IMR-90 (cell line): ENCODE data around the gene SLC25A40. TPM values are rescaled to one million over a fixed set of nuclear protein-coding genes. Genes with fewer than 3 reads are reported as not detected.

ENCODE experiments used
- ATAC-seq: fragments of 200-7000 bp; cut with Tn5 transposase; 2 replicates; pipeline ENCODE4 v1.9.1; 2020; ENCODE audit warnings: low read depth, mild to moderate bottlenecking, moderate library complexity
- BruUV-seq: library from RNA; stranded (reverse); fragments of 400-500 nt; replicated peaks from 2 replicates; lab custom pipeline; 2021; lab: Mats Ljungman, UMichigan
- CTCF ChIA-PET: fragments of 300-600 bp; formaldehyde crosslinking; extraction: SDS; loops from one replicate; lab custom pipeline; 2021; ENCODE audit warnings: antibody characterized with exemption; lab: Yijun Ruan, JAX
- POLR2A ChIA-PET: fragments of 300-600 bp; sonication (Branson Sonifier 250); formaldehyde crosslinking; loops from one replicate; lab custom pipeline; 2022; ENCODE audit warnings: antibody characterized with exemption; ENCODE audit not compliant: unreplicated experiment; lab: Charles Lee
- DNase-seq: peaks from one replicate; pipeline ENCODE4 v3.0.0; 2013
- H2AFZ ChIP-seq: replicated peaks from 2 replicates; pipeline ENCODE3; 2013; ENCODE audit warnings: low read length, mild to moderate bottlenecking; ENCODE audit not compliant: poor library complexity
- H2AK5ac ChIP-seq: 2 replicates; pipeline ENCODE4 v1.6.1; 2013; ENCODE audit warnings: low read depth, low read length, inconsistent platforms
- H2AK9ac ChIP-seq: replicated peaks from 2 replicates; pipeline ENCODE3; 2013; ENCODE audit warnings: mild to moderate bottlenecking, low read depth, low read length, moderate library complexity; ENCODE audit not compliant: poor library complexity
- H2BK120ac ChIP-seq: 2 replicates; pipeline ENCODE4 v1.6.1; 2013; ENCODE audit warnings: low read depth, low read length, inconsistent platforms
- H2BK15ac ChIP-seq: 3 replicates; pipeline ENCODE4 v1.6.1; 2013; ENCODE audit warnings: low read depth, low read length, inconsistent platforms
- H2BK20ac ChIP-seq: 2 replicates; pipeline ENCODE4 v1.6.1; 2013; ENCODE audit warnings: low read depth, mild to moderate bottlenecking, inconsistent platforms, low read length, moderate library complexity
- H2BK5ac ChIP-seq: 2 replicates; pipeline ENCODE4 v1.6.1; 2013; ENCODE audit warnings: mild to moderate bottlenecking, low read depth, low read length, inconsistent platforms; ENCODE audit not compliant: poor library complexity, severe bottlenecking
- H3K14ac ChIP-seq: replicated peaks from 2 replicates; pipeline ENCODE4 v1.6.1; 2013; ENCODE audit warnings: low read depth, low read length, inconsistent platforms
- H3K18ac ChIP-seq: 2 replicates; pipeline ENCODE4 v1.6.1; 2013; ENCODE audit warnings: low read depth, low read length, control low read depth
- H3K23ac ChIP-seq: 2 replicates; pipeline ENCODE4 v1.6.1; 2013; ENCODE audit warnings: low read depth, low read length, inconsistent platforms
- H3K27ac ChIP-seq: 2 replicates; pipeline ENCODE4 v1.5.1; 2013; ENCODE audit warnings: mild to moderate bottlenecking, control low read depth, low read length; ENCODE audit not compliant: insufficient read depth
- H3K27me3 ChIP-seq: 2 replicates; pipeline ENCODE4 v1.6.1; 2013; ENCODE audit warnings: low read length; ENCODE audit not compliant: control insufficient read depth, insufficient read depth
- H3K36me3 ChIP-seq: 2 replicates; pipeline ENCODE4 v1.6.1; 2013; ENCODE audit warnings: low read length, mixed read lengths; ENCODE audit not compliant: control insufficient read depth, insufficient read depth
- H3K4ac ChIP-seq: 2 replicates; pipeline ENCODE4 v1.6.1; 2013; ENCODE audit warnings: low read depth, low read length, inconsistent platforms
- H3K4me1 ChIP-seq: 2 replicates; pipeline ENCODE4 v1.6.1; 2013; ENCODE audit warnings: low read length, mixed read lengths; ENCODE audit not compliant: control insufficient read depth, insufficient read depth
- H3K4me2 ChIP-seq: 2 replicates; pipeline ENCODE4 v1.6.1; 2013; ENCODE audit warnings: low read depth, mild to moderate bottlenecking, control low read depth, low read length, moderate library complexity
- H3K4me3 ChIP-seq: 2 replicates; pipeline ENCODE4 v1.5.1; 2013; ENCODE audit warnings: low read depth, mild to moderate bottlenecking, control low read depth, low read length, moderate library complexity; ENCODE audit not compliant: insufficient read depth
- H3K56ac ChIP-seq: 2 replicates; pipeline ENCODE4 v1.6.1; 2013; ENCODE audit warnings: low read length, inconsistent platforms; ENCODE audit not compliant: insufficient read depth; ENCODE audit errors: extremely low read depth
- H3K79me1 ChIP-seq, 2 experiments: 2 replicates each; pipeline ENCODE4 v1.6.1; 2013; ENCODE audit warnings: low read length in 2 of 2, inconsistent platforms in 1 of 2, low read depth in 1 of 2
- H3K9ac ChIP-seq: 2 replicates; pipeline ENCODE4 v1.6.1; 2013; ENCODE audit warnings: low read depth, low read length, control low read depth
- H3K9me1 ChIP-seq: 2 replicates; pipeline ENCODE4 v1.6.1; 2013; ENCODE audit warnings: low read length, inconsistent platforms; ENCODE audit not compliant: insufficient read depth
- H3K9me3 ChIP-seq: 2 replicates; pipeline ENCODE4 v1.6.1; 2013; ENCODE audit warnings: low read length; ENCODE audit not compliant: control insufficient read depth, insufficient read depth
- H4K20me1 ChIP-seq: 2 replicates; pipeline ENCODE4 v1.6.1; 2013; ENCODE audit warnings: low read length, inconsistent platforms; ENCODE audit not compliant: insufficient read depth
- H4K5ac ChIP-seq: 2 replicates; pipeline ENCODE4 v1.6.1; 2013; ENCODE audit warnings: mild to moderate bottlenecking, low read depth, low read length, control low read depth
- H4K8ac ChIP-seq, 2 experiments: 2 replicates each; pipeline ENCODE4 v1.6.1; 2013; ENCODE audit warnings: low read depth in 2 of 2, low read length in 2 of 2, control low read depth in 1 of 2, inconsistent platforms in 1 of 2
- H4K91ac ChIP-seq: 2 replicates; pipeline ENCODE4 v1.6.1; 2013; ENCODE audit warnings: low read depth, low read length, inconsistent platforms; ENCODE audit not compliant: insufficient read depth
- MAFK ChIP-seq: IDR thresholded peaks from 2 replicates; pipeline ENCODE4 v1.6.1; 2012; ENCODE audit warnings: low read depth, low read length, improper control_type of control experiment
- RCOR1 ChIP-seq: IDR thresholded peaks from 2 replicates; pipeline ENCODE4 v1.6.1; 2012; ENCODE audit warnings: mild to moderate bottlenecking, low read length, improper control_type of control experiment; ENCODE audit not compliant: insufficient replicate concordance
- WGBS, 2 experiments: methylation state at CpG; one replicate each; pipeline versions ENCODE4 v1.1.5 to v1.1.7; 2013; ENCODE audit warnings: missing lambda C conversion rate in 2 of 2; ENCODE audit not compliant: insufficient read length in 1 of 2; ENCODE audit errors: extremely low coverage in 2 of 2; 5-methylcytosine and 5-hydroxymethylcytosine counted together
- dilution Hi-C: fragments of 300-500 bp; cut with HindIII; formaldehyde crosslinking; loops from one replicate; pipeline ENCODE4 v1.14.3; 2018; ENCODE audit warnings: low sequenced_read_pairs; ENCODE audit not compliant: unreplicated experiment
- in situ Hi-C: fragments of 300-500 bp; cut with MboI; formaldehyde crosslinking; loops from 3 replicates; pipeline ENCODE4 v1.14.3; 2019; ENCODE audit warnings: low sequenced_read_pairs, inconsistent platforms, mixed read lengths
- intact Hi-C: fragments of 100-400 bp; cut with micrococcal nuclease; formaldehyde crosslinking; loops from 2 replicates; pipeline ENCODE4 v1.10.0; 2022
- polyA plus RNA-seq, 3 experiments: library from polyadenylated mRNA; depleted of rRNA; stranded (reverse); fragments of >200 nt; gene quantifications; 2 replicates each; pipeline ENCODE4 v1.2.3, GENCODE V29; 2012; ENCODE audit warnings: low replicate concordance in 1 of 3
- total RNA-seq: library from RNA; depleted of rRNA; stranded (reverse); fragments of >200 nt; gene quantifications from 2 replicates; pipeline ENCODE4 v1.2.3, GENCODE V29; 2012

The SLC25A40 gene
- total and polyA plus RNA-seq, 2 of the 4 experiments (the other 2 are of a cell fraction), result 4.7 to 6.1 TPM

DNA sequence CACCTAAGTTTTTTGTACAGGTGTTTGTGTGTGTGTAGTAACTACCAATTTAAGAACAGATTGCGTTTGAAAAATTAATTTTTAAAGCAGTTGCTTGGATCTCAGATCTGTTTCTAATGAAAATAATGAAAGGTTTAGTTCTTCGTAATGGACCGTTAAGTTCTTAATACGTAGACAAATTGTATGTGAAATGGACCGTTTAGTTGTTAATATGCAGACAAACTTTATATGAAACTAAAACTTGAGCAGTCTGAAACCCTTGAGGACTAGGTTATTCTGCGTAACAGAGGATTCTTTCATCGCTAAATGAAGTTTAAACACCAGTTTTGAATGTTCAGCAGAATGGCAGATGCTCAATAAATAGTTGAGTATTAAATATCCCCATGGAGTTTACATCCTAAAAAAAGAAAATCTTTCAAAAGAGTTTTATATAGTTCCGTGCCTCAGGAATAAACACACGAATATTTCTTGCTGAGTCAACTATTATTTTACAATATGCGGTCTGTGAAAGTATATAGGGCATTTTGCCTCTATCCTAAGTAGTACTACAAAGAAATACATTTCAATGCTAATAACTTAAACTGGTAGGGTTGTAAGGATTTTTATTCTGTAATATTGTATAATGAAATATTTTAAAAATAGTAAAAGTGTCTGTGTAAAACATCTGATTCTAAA is 1.3 kb upstream of the SLC25A40 start:
- ATAC-seq (no peak), DNase-seq (peak; percentile 11)
- H3K9ac ChIP-seq, result peak overlapping the region; percentile 69
- no peaks in the 10 kb centered on the region for H4K20me1 ChIP-seq
- no peaks in the 10 kb centered on the region for H3K4me1 ChIP-seq
- no peaks in the 10 kb centered on the region for H3K9me3 ChIP-seq
- no peaks in the 10 kb centered on the region for H3K27me3 ChIP-seq
- H2BK120ac ChIP-seq, result no peak overlapping the region
- H2AK9ac ChIP-seq, result no peak overlapping the region
- no peaks in the 10 kb centered on the region for H3K9me1 ChIP-seq
- no peak overlapping the region for H4K91ac ChIP-seq
- no peaks in the 10 kb centered on the region for H3K36me3 ChIP-seq
- TF ChIP-seq MAFK, result peak; percentile 95
- TF ChIP-seq RCOR1, result no peak
- no peak overlapping the region; the same call in 1 of the 2 replicates for H3K14ac ChIP-seq
- BruUV-seq, result no TSS peak
- in situ Hi-C loops, result loop anchor here (10.0 kb wide), 1 partner anchor 563 kb away; no protein-coding TSS in a partner anchor
- peak overlapping the region; percentile 78 for H3K4me2 ChIP-seq
- H2BK20ac ChIP-seq, result no peak overlapping the region
- ChIA-PET POLR2A (no interaction called here), CTCF (no interaction called here)
- intact Hi-C loops, result loop anchor here (1.0 to 10.0 kb wide), 5 partner anchors 8 to 723 kb away; partner anchors contain the start of gene DMTF1
- no peak overlapping the region for H3K4ac ChIP-seq
- peak overlapping the region; percentile 61 for H3K4me3 ChIP-seq
- H2BK15ac ChIP-seq, result no peak overlapping the region
- WGBS, 2 experiments, result no CpG with 5 or more reads among the region's 10 CpGs
- H2AK5ac ChIP-seq, result no peak overlapping the region
- H3K18ac ChIP-seq, result no peak overlapping the region
- H3K27ac ChIP-seq, result no peak overlapping the region
- H3K56ac ChIP-seq, result peak overlapping the region; percentile 55
- dilution Hi-C loops, result no loop called here
- peaks cover 7 to 24% of the 10 kb centered on the region in 2 experiments; a peak in 3 of 4 replicates for H3K79me1 ChIP-seq
- H4K8ac ChIP-seq, result no peak overlapping the region
- H3K23ac ChIP-seq, result peak overlapping the region; percentile 33; the same call in 1 of the 2 replicates
- peak overlapping the region; percentile 46 for H2BK5ac ChIP-seq
- H2AFZ ChIP-seq, result no peak overlapping the region
- H4K5ac ChIP-seq, result no peak overlapping the region
